NCI-H2171 treated with DMSO at 0.1 percent for 48 hours (cell line): ENCODE data around the gene RRP7A.
A peak's percentile ranks its signal among the peaks of the same experiment; 100 is the strongest.
"Not testable (repeated sequence)": the region's sequence is repeated elsewhere in the genome, so short reads cannot be mapped to it uniquely, and the experiment has no call there.

ENCODE experiments used
- DNase-seq: peaks from one replicate; lab custom pipeline; 2025; lab: John Stamatoyannopoulos, UW

Gene RRP7A

DNA sequence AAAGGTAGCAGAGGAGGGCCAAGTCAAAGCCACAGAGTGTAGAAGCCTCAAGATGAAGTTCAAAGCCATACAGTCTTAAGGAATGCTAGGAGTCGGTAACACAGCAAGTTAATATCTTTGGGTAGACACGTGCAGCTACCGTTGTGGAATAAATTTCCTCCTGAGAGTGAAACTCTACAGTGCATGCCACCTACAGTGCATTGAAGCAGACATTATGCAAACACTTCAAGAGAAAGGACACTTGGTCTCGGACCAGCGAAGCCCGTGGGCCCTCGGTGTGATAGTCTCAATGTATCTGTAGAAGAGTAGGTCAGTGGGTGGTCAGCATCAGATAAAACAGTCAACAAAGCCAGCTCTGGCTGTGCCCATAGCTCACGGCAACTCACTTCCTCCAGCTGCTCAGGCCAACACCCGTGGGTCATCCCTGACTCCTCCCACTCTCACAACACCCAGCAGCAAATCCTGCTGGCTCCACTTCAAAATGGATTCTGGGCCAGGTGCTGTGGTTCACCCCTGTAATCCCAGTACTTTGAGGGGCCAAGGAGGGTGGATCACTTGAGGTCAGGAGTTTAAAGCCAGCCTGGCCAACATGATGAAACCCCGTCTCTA, 24.0 kb downstream of the RRP7A start:
- not testable (repeated sequence) for DNase-seq

DNA sequence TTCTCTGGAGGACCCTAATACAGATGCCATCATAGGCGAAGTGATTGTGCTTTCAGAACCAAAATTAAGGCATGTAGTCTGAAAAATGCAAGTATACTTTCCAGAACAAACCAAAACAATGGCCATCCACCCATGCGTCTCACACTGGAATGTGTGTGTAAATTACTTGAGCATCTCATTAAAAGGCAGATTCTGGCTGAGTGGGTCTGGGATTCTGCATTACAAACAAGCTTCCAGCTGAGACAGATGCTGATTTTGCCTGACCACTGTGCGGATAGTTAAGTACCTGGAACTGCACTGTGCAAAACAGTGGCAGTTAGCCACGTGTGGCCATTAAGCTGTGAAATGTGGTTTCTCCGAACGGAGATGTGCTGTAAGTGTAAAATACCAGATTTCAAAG, 26.2 kb downstream of the RRP7A start:
- DNase-seq = no peak

DNA sequence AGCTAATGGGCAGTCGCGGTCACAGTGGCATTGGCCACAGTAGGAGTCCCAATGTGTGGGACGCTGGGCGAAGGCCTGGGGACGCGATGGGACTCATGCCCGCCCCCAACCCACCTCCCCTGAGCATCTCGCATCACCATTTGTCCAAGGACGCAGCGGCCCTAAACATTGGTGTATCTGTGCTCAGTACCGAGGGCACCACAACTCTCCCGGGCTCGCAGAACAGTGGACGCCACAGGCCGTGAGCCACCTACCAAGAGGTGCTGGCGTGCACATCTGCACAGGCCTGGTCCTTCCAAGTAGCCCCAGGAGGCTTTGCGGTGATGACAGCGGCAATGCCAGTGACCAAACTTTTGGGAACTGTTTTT, 27.3 kb downstream of the RRP7A start:
- no peak for DNase-seq

DNA sequence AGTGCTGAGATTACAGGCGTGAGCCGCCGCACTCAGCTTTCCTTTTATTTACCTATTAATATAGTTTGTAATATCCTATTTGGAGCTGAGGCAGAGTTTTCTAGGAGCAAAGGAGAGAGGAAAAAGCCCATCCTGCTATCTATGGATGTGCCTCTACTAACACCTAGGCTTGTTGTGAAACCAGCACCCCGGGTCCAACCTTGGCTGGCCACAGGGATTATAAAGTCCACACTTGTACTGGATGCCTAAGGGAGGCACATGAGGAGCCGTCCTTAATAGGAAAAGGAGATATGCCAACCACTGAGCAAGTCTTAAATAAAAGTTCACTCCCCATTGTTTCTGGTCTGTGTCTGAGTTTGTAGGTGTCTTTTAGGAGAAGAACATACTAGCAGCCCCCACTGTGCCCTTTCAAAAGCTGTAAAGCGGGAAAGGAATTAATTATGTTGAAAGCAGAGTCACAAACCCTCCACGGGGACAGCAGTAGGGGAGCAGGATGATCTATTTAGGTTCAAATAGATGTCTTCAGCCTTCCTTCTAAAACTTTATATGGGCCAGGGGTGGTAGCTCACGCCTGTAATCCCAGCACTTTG, 29.3 kb downstream of the RRP7A start:
- DNase-seq = no peak

DNA sequence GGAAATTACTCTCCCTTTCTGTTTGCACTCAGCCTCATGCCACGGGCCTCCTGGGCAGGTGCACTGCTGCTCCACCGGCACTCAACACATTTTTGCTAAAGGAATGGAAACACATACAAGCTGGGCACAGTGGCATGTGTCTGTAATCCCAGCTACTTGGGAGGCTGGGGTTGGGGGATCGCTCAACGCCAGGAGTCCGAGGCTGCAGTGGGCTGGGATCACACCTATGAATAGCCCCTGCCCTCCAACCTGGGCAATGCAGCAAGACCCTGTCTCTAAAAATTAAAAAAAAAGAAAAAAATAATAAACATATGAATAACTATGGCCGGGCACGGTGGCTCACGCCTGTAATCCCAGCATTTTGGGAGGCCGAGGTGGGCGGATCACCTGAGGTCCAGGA, 30.6 kb downstream of the RRP7A start:
- no peak for DNase-seq

DNA sequence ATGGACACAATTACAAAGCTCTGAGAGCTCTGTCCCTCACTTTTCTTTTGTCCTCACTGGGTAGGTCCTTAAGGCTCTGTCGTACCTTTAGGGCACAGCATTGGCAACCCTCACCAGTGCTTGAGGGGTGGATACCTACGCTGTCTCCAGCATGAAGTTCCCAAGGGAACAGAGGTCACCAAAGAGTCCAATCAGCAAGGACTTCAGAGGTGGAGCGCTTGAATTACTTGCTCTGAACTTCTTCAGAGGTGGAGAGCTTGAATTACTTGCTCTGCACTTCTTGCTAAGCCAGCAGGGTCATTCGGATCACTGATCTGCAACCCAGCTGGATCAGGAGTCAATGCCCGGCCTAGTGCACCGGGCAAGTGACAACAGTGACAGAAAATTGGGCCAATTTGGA, 35.1 kb downstream of the RRP7A start:
- no peak for DNase-seq

DNA sequence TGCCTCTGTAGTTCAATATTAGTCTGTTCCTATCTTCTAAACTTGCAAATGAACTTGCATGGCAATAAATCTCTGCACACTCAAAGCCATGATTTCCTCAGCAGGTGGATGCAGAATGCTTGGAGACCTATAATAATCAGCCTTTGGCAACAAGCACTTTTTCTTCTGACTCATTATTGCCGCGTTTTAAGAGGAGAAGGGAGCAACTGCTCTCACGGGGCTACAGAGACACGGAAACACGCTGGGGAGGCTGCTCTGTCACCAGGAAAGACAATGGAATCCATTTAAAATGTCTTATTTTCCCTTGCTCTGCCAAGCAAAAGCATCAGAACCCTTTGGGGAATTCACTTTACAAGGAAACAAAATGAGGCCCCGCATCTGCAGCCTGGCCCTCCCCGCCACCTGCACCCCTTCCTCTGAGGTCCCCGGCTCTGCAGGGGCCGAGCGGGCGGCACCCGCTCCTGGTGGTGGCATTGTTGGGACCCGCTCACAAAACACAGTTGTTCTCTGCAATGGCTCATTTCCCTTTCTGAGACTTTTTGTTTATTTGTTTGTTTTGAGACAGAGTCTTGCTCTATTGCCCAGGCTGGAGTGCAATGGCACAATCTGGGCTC, 35.9 kb downstream of the RRP7A start:
- DNase-seq = not testable (repeated sequence)

DNA sequence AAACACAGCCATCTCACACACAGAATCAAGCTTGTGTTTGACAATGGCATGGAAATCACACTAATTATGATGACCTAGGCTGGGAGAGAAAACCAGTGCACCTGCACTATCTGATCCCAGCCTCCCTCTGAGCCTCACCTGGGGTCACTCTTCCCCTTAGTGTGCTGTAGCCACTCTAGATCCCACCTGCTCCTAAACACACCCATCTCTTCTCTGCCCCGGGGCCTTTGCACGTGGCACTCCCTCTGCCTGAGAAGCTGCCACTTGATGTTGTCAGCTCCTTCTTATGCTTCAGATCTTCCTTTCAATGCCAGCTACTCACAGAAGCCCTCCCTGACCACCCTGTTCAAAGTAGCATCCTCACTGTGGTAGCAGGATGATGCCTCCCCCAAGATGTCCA, 44.5 kb downstream of the RRP7A start:
- DNase-seq = no peak

DNA sequence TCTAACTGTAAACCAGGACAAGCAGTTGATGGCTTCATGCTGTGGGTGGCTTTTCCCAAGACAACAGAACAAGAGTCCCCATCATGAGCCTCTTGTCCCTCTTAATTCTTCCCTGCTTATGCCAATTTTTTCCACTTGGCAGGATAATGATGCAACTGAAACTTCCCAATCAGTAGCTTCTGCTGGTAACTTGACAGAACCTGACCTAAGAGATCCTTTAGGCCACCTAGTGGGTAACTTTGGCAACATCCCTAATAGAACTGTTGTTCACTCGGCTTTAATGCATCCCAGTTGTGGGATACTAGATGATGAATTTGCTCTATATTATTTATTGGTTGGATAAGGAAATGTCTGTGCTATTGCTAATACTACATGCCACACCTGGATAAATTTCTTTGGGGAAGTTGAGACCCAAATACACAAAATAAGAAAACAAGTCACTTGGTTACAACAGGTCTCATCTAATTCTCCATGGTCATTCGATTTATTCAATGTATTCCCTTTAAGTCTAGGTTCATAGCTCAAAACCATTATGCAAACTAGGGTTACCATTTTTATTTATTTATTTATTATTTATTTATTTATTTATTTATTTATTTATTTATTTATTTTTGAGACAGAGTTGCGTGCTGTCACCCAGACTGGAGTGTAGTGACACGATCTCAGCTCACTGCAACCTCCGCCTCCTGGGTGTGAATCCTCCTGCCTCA, 46.0 kb downstream of the RRP7A start:
- DNase-seq = peak; percentile 68

DNA sequence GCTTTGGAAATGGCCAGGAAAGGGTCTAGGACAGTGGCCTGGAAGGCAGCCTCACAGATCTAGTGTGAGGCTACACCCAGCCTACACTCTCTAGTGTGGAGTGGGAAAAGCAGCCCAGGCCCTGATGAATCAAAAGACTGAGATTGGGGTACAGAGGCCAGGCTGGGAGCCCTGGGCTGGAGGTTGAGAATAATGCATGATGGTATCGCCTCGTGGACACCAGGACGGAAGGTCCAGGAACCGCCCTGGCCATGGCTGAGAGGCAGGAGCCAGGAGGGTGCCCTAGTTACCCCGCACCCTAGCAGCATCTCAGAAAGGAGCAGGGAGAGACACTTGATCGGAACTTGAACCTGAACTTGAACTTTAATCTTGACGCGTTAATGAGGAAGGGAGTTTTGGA, 46.9 kb downstream of the RRP7A start:
- no peak for DNase-seq

DNA sequence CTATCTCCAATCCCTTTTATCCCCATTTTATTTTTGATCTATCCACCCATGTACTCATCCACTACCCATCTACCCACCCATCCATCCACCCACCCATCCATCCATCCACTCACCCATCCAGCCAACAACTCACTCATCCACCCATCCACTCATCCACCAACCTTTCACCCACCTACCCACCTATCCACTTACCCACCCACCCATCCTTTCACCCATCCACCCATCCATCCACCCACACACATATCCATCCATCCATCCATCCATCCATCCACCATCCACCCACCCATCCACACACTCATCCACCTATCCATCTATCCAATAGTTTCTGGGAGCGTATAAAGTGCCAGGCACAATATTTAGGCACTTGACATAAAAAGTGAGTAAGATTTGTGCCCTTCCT, 48.2 kb downstream of the RRP7A start:
- no peak for DNase-seq

DNA sequence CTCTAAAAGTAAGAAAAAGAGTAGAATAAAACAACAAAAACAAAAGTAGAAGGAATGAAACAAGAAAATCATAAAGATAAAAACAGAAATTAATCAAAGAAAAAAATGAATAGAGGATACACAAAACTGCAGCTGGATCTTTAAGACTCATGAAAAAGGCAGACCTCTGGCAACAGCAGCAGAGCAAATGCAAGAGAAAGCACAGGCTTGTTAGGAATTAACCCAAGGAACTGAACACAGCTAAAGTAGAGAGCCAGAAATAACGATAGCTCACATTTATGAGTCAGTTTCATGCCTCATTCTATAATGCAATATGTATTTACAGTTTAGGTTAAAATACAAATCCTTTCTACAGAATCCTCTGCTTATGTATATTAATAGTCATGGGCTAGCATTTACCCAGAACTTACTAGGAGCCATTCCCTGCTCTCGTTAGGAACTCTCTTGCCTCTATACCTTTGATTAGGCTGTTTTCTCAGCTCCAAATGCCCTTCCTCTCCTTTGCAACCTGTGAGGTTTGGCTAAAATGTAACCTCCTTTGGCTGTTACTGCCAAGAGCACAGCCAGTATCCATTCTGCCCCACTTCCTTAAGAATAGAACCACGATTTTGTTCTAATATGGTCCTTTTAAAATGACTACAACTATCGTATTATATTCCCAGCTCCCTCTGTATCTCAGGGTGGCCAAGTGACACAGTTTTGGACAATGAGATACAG, 49.1 kb downstream of the RRP7A start:
- no peak for DNase-seq

DNA sequence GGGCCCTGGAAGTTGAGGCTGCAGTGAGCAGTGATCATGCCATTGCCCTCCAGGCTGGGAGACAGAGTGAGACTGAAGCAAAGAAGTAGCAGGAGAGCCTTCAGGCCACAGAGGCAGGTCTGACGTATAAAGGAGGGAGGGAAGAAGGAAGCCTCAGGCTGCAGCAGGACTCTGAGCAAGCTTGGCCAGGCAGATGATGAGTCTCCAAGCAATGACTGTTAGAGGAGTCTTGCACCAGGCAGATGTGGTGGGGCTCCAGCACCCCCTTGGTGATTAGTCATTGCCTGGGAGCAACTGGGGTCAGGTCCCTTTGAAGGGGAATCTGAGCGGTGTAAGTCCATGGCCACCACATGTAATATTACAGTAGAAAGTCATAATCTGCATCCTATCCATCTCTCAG, 50.8 kb downstream of the RRP7A start:
- no peak for DNase-seq

DNA sequence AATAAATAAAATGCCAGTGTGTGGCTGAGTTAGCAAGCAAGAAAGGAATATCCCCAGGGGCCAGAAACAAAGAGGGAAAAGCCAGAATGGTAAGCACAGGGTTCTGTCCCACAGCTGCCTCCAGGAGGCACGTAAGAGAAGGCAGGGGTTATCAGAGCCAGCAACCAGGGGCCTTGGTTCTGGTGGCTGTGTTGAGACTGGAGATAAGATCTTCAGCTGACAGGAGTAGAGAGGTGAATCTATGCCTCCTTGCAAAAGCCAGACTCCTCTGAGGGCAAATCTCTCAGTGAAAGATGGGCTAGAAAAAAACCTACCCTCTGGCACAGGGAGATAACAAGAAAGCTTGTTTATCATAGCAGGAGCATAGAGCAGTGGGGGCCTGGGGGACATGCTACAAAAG, 57.6 kb downstream of the RRP7A start:
- peak; percentile 25 for DNase-seq

DNA sequence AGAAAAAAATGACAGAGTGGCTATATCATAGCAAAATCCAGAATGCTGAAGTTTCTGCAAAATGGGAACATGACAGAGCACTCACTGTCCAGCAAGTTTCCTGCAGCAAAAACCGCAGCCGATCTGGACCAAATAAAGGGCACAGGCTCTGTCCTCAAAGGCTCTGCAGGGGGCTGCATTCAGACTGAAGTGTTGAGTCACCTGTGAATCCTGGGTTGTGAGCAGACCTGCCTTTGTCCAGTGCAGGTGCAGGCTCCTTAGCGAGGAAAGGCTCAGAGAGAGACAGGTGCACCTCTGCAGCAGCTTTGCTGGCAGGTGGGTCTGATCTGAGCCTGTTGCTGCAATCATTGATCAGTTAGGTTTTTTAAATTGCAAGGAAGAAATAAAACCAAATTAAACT, 58.1 kb downstream of the RRP7A start:
- peak; percentile 24 for DNase-seq
